SH-SY5Y (cell line): ENCODE results near the gene PDXK.

Experiments
- GATA2 ChIP-seq: IDR thresholded peaks from 2 replicates; pipeline ENCODE4 v1.6.1; 2011; ENCODE audit warnings: mild to moderate bottlenecking, low read depth, low read length
- GATA3 ChIP-seq: IDR thresholded peaks from 2 replicates; pipeline ENCODE4 v1.6.1; 2011; ENCODE audit warnings: low read depth, mild to moderate bottlenecking, low read length, moderate library complexity

GRCh38 chr21:43800566-43800965, 81.6 kb downstream of the PDXK start:
- no peak for TF ChIP-seq GATA2
- TF ChIP-seq GATA3, result no peak
